Activated CD8-positive, alpha-beta memory T cell treated with anti-CD3 and anti-CD28 coated beads, Interleukin-2, amount 50 U/mL, for 4 hours (primary cell): ENCODE results near the gene VWA2.

ENCODE experiments used
- DNase-seq: peaks from one replicate; pipeline ENCODE4 v3.0.0-alpha.2; 2020

Gene VWA2

GRCh38 chr10:114250716-114251115 is 11.7 kb downstream of the VWA2 start:
- no peak for DNase-seq

DNA sequence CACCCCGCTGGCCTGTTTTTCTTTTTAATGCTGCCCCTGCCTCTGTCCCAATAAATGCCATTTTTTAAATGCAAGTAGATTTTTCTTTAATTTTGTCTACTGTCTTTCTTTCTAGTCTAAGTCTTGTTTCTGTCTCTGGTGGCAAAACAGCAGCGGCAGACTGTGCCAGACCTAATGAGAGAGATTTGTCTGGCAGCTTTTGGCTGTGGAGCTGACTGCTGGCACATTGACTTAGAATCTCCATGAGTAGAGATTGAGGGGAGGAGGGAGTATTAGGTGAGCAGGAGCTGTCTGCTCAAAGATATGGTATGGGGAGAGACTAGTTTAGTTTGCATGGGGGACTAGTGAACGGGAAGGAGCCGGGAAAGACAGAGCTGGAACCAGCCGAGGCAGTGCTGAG is 13.0 kb downstream of the VWA2 start:
- no peak for DNase-seq

DNA sequence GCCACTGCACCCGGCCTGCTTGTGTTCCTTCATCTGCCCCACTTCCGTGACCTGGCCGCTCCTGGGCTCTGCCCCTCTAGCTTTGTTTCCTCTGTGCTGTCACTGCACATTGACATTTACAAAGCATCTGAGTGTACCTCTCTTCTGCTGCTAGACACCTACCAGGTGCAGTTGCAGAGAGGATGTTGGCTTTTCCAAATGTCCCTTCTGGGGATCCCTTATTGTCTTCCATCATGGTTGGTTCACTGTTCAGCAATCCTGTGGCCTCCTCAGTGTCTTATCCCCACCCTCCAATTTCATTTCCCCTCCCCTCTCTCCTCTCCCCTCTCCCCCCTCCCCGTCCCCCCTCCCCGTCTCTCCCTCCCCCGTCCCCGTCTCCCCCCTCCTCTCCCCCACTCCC is 13.8 kb downstream of the VWA2 start:
- no peak for DNase-seq

- no peak for DNase-seq
Measured at GRCh38 chr10:114255227-114255626, 16.2 kb downstream of the VWA2 start.

- DNase-seq, result no peak
Measured at GRCh38 chr10:114256008-114256765, 17.1 kb downstream of the VWA2 start.

- no peak for DNase-seq
Measured at GRCh38 chr10:114256822-114257221, 17.8 kb downstream of the VWA2 start.

DNA sequence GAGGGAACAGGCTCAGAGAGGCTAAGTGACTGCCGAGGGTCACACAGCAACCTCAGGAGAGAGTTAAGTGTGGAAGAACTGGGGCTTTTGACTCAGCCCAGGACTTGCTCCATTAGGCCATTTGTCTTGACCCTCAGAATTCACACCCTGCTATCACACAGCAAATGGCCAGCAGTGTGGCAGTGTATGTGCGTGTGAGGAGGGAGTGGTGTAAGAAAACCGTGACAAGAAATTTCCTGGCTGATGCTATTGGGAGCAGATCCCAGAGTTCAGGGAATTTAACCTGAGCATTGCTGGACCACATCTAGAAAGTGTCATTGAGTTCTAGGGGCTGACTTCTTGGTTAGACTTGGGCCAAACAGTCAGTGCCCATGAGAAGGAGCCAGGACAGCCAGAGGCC is 18.4 kb downstream of the VWA2 start:
- no peak for DNase-seq

- DNase-seq, result no peak
Measured at GRCh38 chr10:114258274-114258840, 19.3 kb downstream of the VWA2 start.

GRCh38 chr10:114259824-114260223 is 20.8 kb downstream of the VWA2 start:
- no peak for DNase-seq

- no peak for DNase-seq
Measured at GRCh38 chr10:114260366-114260765, 21.3 kb downstream of the VWA2 start.

DNA sequence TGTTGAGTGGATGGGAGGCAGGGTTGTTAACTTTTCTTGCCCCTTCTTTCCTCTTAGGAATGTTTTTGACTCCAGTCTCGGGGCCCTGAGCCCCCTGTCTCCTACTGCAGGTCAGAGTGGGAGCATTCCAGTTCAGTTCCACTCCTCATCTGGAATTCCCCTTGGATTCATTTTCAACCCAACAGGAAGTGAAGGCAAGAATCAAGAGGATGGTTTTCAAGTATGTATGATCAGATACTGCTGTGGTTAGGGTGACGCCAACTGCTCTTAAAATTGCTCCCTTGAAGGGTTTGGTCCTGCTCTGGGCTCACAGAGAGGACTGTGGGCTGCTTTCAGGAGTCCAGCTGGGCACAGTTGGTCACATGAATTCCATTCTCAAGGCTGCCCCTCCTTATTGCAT is 22.0 kb downstream of the VWA2 start:
- DNase-seq, result no peak

DNA sequence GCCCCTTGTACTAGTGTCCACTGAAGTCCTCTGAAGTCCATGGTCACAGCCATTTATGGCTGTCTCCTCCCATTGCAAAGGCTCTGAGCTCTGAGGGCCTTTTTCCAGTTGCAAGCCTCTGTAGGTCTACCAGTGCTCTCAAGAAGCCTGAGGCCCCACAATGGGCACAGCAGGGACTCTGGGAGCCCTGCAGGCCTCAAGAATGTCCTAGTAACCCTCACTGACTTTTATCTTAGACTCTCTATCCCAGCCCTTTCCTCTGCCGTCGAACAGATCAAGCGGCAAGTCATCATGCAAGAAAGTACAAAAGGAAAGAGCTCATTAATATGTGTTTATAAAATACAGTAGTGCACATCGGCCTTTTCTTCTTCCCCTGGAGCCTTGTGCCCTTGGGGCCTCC is 23.4 kb downstream of the VWA2 start:
- DNase-seq, result no peak

GRCh38 chr10:114265392-114266053 is 26.5 kb downstream of the VWA2 start:
- DNase-seq, result no peak

GRCh38 chr10:114266521-114266920 is 27.5 kb downstream of the VWA2 start:
- DNase-seq, result no peak

DNA sequence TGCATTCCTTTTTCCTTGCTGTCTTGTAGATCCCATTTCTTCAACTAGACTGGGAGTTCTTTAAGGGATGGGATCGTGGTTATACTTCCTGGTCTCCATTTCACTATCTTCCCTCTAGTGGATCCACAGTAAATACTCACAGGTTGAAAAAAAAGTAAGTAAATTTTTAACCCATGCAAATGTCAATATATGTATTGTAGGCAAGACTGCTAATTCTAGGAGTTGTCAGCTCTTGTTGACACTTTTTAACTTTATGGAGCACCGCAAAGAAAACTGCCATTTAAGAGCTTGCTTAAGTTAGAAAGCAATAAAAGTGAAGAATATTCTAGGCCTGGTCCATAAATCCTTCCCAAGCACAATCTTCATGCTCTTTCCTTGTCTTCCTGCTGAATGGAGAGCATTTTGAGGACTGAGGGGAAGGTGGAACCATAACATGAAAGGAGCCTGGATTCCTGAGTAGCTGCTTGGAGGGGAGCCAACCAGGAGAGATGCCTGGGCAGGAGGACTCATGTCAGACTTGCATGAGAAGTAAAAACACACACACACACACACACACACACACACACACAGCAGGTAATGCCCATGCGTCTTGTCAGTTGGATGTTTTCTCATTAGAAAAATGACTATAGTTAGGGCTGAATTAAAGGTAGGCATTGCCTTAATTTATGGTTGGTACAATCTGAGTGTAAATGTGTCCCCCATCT is 32.2 kb downstream of the VWA2 start:
- no peak for DNase-seq

DNA sequence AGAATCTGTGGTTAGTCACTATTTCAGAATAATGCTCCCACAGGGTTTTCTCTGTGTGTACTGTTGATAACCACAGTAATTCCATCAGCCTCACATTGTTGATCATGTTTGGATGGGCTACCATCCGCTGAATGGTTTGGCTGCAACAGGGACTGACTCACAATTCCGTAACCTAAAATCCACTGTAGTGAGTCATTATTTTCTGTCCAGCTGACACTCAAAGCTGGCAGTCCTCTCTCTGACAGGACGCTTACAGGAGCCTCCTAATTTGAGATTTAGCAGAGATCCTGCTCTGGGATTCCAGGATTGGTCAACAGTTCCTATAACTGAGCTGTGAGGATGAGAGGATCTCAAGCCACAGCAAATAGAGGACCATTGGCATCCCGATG is 32.7 kb downstream of the VWA2 start:
- no peak for DNase-seq

DNA sequence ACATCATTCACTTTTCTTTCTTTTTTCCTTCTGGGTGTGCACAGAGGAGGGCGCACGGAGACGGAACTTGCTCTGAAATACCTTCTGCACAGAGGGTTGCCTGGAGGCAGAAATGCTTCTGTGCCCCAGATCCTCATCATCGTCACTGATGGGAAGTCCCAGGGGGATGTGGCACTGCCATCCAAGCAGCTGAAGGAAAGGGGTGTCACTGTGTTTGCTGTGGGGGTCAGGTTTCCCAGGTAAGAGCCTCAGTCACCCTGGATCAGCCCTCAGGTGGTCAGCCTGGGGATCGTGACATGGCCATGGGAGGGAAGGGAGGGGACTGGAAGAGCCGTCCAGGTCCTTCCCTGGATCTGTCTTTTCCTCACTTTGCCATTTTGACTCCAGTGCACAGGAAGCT is 33.6 kb downstream of the VWA2 start:
- DNase-seq, result no peak

GRCh38 chr10:114273910-114274309 is 34.9 kb downstream of the VWA2 start:
- DNase-seq, result no peak

- DNase-seq, result no peak
Measured at GRCh38 chr10:114274616-114275453, 35.8 kb downstream of the VWA2 start.

DNA sequence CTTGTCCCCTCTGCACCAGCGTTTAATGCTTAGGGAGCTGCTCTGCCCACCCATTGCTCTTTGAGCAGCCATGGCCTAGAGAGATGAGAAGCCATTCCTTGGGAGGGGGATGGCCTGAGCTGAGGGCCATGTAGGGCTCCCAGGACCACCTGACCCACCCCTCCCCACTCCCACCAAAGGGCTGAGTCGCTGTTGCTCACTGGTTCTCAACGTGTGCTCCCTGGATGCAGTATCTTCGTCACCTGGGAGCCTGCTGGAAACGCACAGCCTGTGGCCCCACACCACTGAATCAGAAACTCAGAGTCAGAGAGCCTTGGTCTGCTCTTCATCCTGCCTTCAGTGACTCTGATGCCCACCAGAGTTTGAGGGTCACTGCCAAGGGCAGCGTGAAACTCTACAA is 37.0 kb downstream of the VWA2 start:
- no peak for DNase-seq

- DNase-seq, result no peak
Measured at GRCh38 chr10:114276671-114277070, 37.6 kb downstream of the VWA2 start.

DNA sequence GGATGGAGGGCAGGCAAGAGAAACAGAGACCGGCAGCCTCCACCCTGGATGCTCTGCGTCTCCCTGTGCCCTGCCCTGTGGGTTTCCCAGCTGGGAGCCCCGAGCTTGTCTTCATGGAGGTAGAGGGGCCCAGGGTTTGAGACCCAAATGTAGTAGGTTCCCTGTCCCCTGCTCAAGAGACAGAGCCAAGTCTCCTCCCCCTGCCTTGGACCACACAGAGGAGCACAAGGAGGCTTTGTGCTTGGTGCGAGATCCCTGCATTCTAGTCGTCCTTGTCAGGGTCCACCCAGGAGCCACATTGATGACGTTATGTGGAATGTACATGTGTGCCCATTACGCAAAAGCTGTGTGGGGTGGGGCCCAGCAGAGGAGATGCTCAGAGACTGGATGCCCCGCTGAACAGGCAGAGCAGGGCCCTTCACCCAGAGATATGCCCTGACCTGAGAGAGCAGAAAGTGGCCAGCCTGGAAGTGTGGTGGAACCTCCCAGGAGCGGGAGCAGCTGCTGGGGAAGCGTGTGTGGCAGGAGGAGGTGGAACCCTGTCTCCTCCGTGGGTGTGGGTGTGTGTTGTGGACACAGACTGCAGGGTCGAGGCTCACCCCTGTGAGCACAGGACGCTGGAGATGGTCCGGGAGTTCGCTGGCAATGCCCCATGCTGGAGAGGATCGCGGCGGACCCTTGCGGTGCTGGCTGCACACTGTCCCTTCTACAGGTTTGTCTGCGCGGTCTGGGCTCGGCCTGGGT is 39.3 kb downstream of the VWA2 start:
- DNase-seq, result no peak
